ENCODE results near the gene SPAG17. TPM values are rescaled to one million over a fixed set of nuclear protein-coding genes. Genes with fewer than 3 reads are reported as not detected.
"Not testable (repeated sequence)": the region's sequence is repeated elsewhere in the genome, so short reads cannot be mapped to it uniquely, and the experiment has no call there.

SPAG17 gene
- total RNA-seq, 1 donor from 2014 or later = 1.6 TPM

DNA sequence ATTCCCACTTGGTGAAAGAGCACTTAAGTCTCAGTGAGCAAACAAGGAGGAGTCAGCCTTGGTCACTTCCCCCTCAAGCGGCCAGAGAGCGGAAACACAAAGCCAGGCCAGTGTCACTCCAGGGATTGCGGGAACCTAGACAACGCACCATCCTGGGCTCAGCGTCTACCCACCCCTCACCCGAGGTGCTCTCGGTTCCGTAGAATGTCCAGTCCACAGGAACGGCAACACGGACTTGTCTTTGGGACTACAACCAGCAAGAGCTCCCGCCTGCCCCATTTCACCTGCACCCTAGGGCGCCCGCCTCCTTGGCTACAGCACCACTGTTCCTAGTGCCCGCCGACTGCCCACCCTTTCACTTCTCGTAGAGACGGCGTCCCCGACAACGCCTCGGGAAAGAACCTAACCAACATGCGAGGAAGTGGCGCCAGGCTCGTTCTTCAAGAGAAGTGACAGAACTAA is 256.1 kb downstream of the SPAG17 start:
- Mint-ChIP-seq H3K36me3 (peaks cover 5% of the 10 kb centered on the region), H3K4me1 (peaks cover 24% of the 10 kb centered on the region), H3K9me3 (no peaks in the 10 kb centered on the region), H3K4me3 (peak overlapping the region; percentile 95), H3K27me3 (ENCODE audit: insufficient read depth, low read depth) (no peaks in the 10 kb centered on the region), H3K27ac (no peak overlapping the region)
- peaks cover 20% of the 10 kb centered on the region for H4K20me1 ChIP-seq (ENCODE audit: low read depth)
- DNase-seq (ENCODE audit: low spot score) = peak; percentile 82
- H3K9me3 ChIP-seq (ENCODE audit: low read depth) = no peaks in the 10 kb centered on the region
- peak overlapping the region; percentile 95 for H2AFZ ChIP-seq (replicated peaks)
- peaks cover 16% of the 10 kb centered on the region for H3K4me1 ChIP-seq
- TF ChIP-seq, protein P1, sequence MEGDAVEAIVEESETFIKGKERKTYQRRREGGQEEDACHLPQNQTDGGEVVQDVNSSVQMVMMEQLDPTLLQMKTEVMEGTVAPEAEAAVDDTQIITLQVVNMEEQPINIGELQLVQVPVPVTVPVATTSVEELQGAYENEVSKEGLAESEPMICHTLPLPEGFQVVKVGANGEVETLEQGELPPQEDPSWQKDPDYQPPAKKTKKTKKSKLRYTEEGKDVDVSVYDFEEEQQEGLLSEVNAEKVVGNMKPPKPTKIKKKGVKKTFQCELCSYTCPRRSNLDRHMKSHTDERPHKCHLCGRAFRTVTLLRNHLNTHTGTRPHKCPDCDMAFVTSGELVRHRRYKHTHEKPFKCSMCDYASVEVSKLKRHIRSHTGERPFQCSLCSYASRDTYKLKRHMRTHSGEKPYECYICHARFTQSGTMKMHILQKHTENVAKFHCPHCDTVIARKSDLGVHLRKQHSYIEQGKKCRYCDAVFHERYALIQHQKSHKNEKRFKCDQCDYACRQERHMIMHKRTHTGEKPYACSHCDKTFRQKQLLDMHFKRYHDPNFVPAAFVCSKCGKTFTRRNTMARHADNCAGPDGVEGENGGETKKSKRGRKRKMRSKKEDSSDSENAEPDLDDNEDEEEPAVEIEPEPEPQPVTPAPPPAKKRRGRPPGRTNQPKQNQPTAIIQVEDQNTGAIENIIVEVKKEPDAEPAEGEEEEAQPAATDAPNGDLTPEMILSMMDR (IDR thresholded peaks at IDR 0.05) = peak; percentile 32
- TF ChIP-seq EZH2 (IDR thresholded peaks at IDR 0.05) = no peak
- peak overlapping the region; percentile 85 for H3K4me3 ChIP-seq
- peak overlapping the region; percentile 83 for H3K4me2 ChIP-seq
- peak overlapping the region; percentile 51 for H3K27ac ChIP-seq
- H3F3A ChIP-seq (ENCODE audit: low read depth) = peaks cover 6% of the 10 kb centered on the region
- H3K36me3 ChIP-seq = no peaks in the 10 kb centered on the region
- no peaks in the 10 kb centered on the region for H3K27me3 ChIP-seq
- peaks cover 96% of the 10 kb centered on the region for H3K79me2 ChIP-seq (ENCODE audit: low read depth)
- peak overlapping the region; percentile 68 for H3K9ac ChIP-seq

DNA sequence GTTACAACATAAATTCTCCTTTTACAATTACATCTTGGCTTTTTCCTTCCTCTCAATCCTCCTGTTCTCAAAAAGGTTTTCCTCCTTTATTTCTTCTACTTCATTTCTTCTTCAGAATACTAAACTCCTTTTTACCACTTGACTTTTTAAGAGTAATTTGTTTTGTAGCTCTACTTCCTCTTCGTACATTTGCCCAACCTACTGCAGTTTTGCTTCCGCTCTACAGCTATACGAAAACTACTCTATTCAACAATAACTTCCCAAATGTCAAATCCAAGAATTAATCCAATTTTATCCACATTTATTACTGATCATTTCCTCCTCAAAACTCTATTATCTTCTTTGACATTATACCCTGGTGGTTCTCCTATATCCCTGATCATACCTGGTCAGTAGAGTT is 259.0 kb downstream of the SPAG17 start:
- Histone ChIP-seq H3K79me2 (ENCODE audit: low read depth) (peaks cover 79% of the 10 kb centered on the region), H3K4me2 (no peak overlapping the region), H3K36me3 (no peaks in the 10 kb centered on the region), H3K4me1 (peaks cover 13% of the 10 kb centered on the region), H3K9ac (no peak overlapping the region), H3K27me3 (no peaks in the 10 kb centered on the region), H3K4me3 (no peak overlapping the region), H3K27ac (no peak overlapping the region), H3K9me3 (ENCODE audit: low read depth) (no peaks in the 10 kb centered on the region), H4K20me1 (ENCODE audit: low read depth) (peaks cover 17% of the 10 kb centered on the region), H3F3A (ENCODE audit: low read depth) (peaks cover 6% of the 10 kb centered on the region), H2AFZ (replicated peaks) (no peak overlapping the region)
- Mint-ChIP-seq H3K4me1 (peaks cover 19% of the 10 kb centered on the region), H3K4me3 (no peak overlapping the region), H3K36me3 (peaks cover 7% of the 10 kb centered on the region), H3K27ac (no peak overlapping the region), H3K9me3 (no peaks in the 10 kb centered on the region), H3K27me3 (ENCODE audit: insufficient read depth, low read depth) (no peaks in the 10 kb centered on the region)
- TF ChIP-seq EZH2 (IDR thresholded peaks at IDR 0.05) (no peak), EZH2phosphoT487 (IDR thresholded peaks at IDR 0.05) (no peak)
- TF ChIP-seq, protein P1 (IDR thresholded peaks at IDR 0.05) = no peak
- DNase-seq (ENCODE audit: low spot score) = no peak

DNA sequence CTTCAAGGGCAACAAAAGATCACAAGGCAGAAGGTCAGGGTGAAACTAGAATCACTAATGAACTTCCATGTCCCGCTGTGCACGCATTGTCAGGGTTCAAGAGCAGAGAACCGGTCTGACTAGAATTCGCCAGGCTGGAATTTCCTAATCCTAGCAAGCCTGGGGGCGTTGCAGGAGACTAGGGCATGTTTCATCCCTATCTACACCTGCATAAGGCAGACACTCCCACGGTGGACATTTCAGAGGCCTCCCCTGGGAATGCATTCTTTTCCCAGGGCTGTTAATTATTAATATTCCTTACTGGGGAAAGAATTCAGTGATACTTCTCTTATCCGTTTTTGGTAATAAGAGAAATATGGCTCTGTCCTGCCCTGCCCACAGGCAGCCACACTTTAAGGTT is 262.3 kb downstream of the SPAG17 start:
- H3K9ac ChIP-seq; H4K20me1 ChIP-seq (ENCODE audit: low read depth); H3K9me3 Mint-ChIP-seq; H3K27me3 ChIP-seq; H3K27ac Mint-ChIP-seq; H3K27me3 Mint-ChIP-seq (ENCODE audit: insufficient read depth, low read depth); H3K4me1 ChIP-seq; H3K4me3 ChIP-seq; H3K4me1 Mint-ChIP-seq; H3K9me3 ChIP-seq (ENCODE audit: low read depth); DNase-seq (ENCODE audit: low spot score); H3K4me2 ChIP-seq; H3K27ac ChIP-seq; H2AFZ ChIP-seq (replicated peaks); H3K4me3 Mint-ChIP-seq; H3F3A ChIP-seq (ENCODE audit: low read depth): not testable (repeated sequence)
- peaks cover 16% of the 10 kb centered on the region for H3K36me3 Mint-ChIP-seq
- Histone ChIP-seq H3K36me3 (peaks cover 21% of the 10 kb centered on the region), H3K79me2 (ENCODE audit: low read depth) (peaks cover 50% of the 10 kb centered on the region)

DNA sequence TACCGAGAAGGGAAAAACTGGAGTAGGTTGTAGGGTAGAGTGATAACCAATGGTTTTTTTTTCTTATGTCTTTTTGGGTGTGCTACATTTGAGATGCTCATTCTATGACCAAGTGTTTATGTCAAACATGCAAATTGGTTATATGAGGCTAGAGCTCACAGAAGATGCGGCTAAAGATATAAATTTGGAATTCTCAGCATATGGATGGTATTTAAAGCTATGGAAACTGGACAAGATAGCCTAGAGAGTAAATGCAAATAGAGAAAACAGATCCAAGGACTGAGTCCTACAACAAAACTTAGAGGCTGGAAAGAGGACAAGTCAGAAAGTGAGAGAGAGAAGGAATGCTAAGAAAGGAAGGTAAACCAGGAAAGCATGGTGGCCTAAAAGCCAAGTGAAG is 263.0 kb downstream of the SPAG17 start:
- Histone ChIP-seq H3K4me2 (no peak overlapping the region), H3K27ac (no peak overlapping the region), H3F3A (ENCODE audit: low read depth) (no peaks in the 10 kb centered on the region), H3K36me3 (peaks cover 21% of the 10 kb centered on the region), H3K79me2 (ENCODE audit: low read depth) (peaks cover 43% of the 10 kb centered on the region), H3K27me3 (no peaks in the 10 kb centered on the region), H3K4me3 (no peak overlapping the region), H3K9ac (no peak overlapping the region), H4K20me1 (ENCODE audit: low read depth) (peaks cover 5% of the 10 kb centered on the region), H3K9me3 (ENCODE audit: low read depth) (no peaks in the 10 kb centered on the region), H2AFZ (replicated peaks) (no peak overlapping the region), H3K4me1 (no peaks in the 10 kb centered on the region)
- peaks cover under 1% of the 10 kb centered on the region for H3K4me1 Mint-ChIP-seq
- H3K36me3 Mint-ChIP-seq = peaks cover 17% of the 10 kb centered on the region
- H3K9me3 Mint-ChIP-seq = no peaks in the 10 kb centered on the region
- DNase-seq (ENCODE audit: low spot score) = no peak
- H3K27ac Mint-ChIP-seq = no peak overlapping the region
- TF ChIP-seq EZH2 (IDR thresholded peaks at IDR 0.05) (no peak), EZH2phosphoT487 (IDR thresholded peaks at IDR 0.05) (no peak)
- TF ChIP-seq, protein P1 (IDR thresholded peaks at IDR 0.05) = no peak
- H3K27me3 Mint-ChIP-seq (ENCODE audit: insufficient read depth, low read depth) = no peaks in the 10 kb centered on the region
- no peak overlapping the region for H3K4me3 Mint-ChIP-seq
